HEK293 (cell line): ENCODE data around the gene POLR1D.
A peak's percentile ranks its signal among the peaks of the same experiment; 100 is the strongest.

ENCODE experiments used
- CTCF ChIA-PET: fragments of 350-600 bp; formaldehyde crosslinking; extraction: SDS; loops from one replicate; lab custom pipeline; 2021; ENCODE audit warnings: antibody characterized with exemption; lab: Yijun Ruan, JAX
- POLR2A ChIA-PET: fragments of 300-600 bp; formaldehyde crosslinking; extraction: SDS; loops from one replicate; lab custom pipeline; 2020; ENCODE audit warnings: antibody characterized with exemption, inconsistent platforms; lab: Yijun Ruan, JAX
- H3K27ac ChIP-seq: fragments of 200-500 bp; sonication (Bioruptor generic); 2 replicates; pipeline ENCODE4 v1.5.1; 2014; ENCODE audit warnings: low read depth, low read length, control low read depth, inconsistent platforms; ENCODE audit errors: extremely low read depth
- H3K36me3 ChIP-seq, 2 experiments: fragments of 200-500 bp in 1 of 2; sonication (Bioruptor generic) in 1 of 2; 1 replicate in 1 of 2; 2 replicates in 1 of 2; pipeline ENCODE4 v1.5.1; 2014 to 2017; ENCODE audit warnings: inconsistent platforms in 2 of 2, low read length in 2 of 2; ENCODE audit not compliant: control insufficient read depth in 2 of 2, insufficient read depth in 1 of 2
- H3K4me1 ChIP-seq: fragments of 200-500 bp; sonication (Bioruptor generic); 2 replicates; pipeline ENCODE4 v1.5.1; 2014; ENCODE audit warnings: mild to moderate bottlenecking, low read length, inconsistent platforms; ENCODE audit not compliant: control insufficient read depth, insufficient read depth
- H3K4me3 ChIP-seq: 2 replicates; pipeline ENCODE4 v1.5.1; 2011; ENCODE audit warnings: low read depth, mild to moderate bottlenecking, control low read depth, low read length, moderate library complexity
- H3K9me3 ChIP-seq: fragments of 200-500 bp; sonication (Bioruptor generic); 2 replicates; pipeline ENCODE4 v1.5.1; 2014; ENCODE audit warnings: low read depth, low read length, inconsistent platforms; ENCODE audit not compliant: control insufficient read depth, insufficient read depth
- BCL6B ChIP-seq: fragments of 450-650 bp; formaldehyde crosslinking; IDR thresholded peaks from 2 replicates; pipeline ENCODE4 v1.5.1; 2017; ENCODE audit warnings: missing biosample characterization, missing genetic modification characterization
- CTCF ChIP-seq: fragments of 450-650 bp; formaldehyde crosslinking; IDR thresholded peaks from 2 replicates; pipeline ENCODE4 v1.5.1; 2016; ENCODE audit warnings: missing biosample characterization, missing genetic modification characterization
- PRDM1 ChIP-seq: fragments of 450-650 bp; formaldehyde crosslinking; IDR thresholded peaks from 2 replicates; pipeline ENCODE4; 2016; ENCODE audit warnings: missing biosample characterization, missing genetic modification characterization
- PRDM2 ChIP-seq: fragments of 450-650 bp; formaldehyde crosslinking; IDR thresholded peaks from 2 replicates; pipeline ENCODE4 v1.5.1; 2016; ENCODE audit warnings: missing biosample characterization, missing genetic modification characterization, borderline replicate concordance
- SCRT1 ChIP-seq: fragments of 450-650 bp; formaldehyde crosslinking; IDR thresholded peaks from 2 replicates; pipeline ENCODE4 v1.5.1; 2016; ENCODE audit warnings: missing biosample characterization, missing genetic modification characterization, borderline replicate concordance
- SCRT2 ChIP-seq: fragments of 450-650 bp; formaldehyde crosslinking; IDR thresholded peaks from 2 replicates; pipeline ENCODE4 v1.5.1; 2016; ENCODE audit warnings: missing biosample characterization, missing genetic modification characterization
- ZBTB20 ChIP-seq: fragments of 450-650 bp; formaldehyde crosslinking; IDR thresholded peaks from 2 replicates; pipeline ENCODE4 v1.5.1; 2016; ENCODE audit warnings: missing biosample characterization, missing genetic modification characterization
- ZBTB48 ChIP-seq: fragments of 450-650 bp; formaldehyde crosslinking; IDR thresholded peaks from 2 replicates; pipeline ENCODE4 v1.5.1; 2016; ENCODE audit warnings: missing biosample characterization, missing genetic modification characterization
- ZBTB8A ChIP-seq: fragments of 450-650 bp; formaldehyde crosslinking; IDR thresholded peaks from 2 replicates; pipeline ENCODE4 v1.5.1; 2016; ENCODE audit warnings: missing biosample characterization, missing genetic modification characterization
- ZNF132 ChIP-seq: fragments of 450-650 bp; formaldehyde crosslinking; IDR thresholded peaks from 2 replicates; pipeline ENCODE4 v1.5.1; 2017; ENCODE audit warnings: missing biosample characterization, missing genetic modification characterization, borderline replicate concordance
- ZNF324 ChIP-seq: fragments of 450-650 bp; formaldehyde crosslinking; IDR thresholded peaks from 2 replicates; pipeline ENCODE4 v1.5.1; 2016; ENCODE audit warnings: missing biosample characterization, missing genetic modification characterization
- ZNF488 ChIP-seq: fragments of 450-650 bp; formaldehyde crosslinking; IDR thresholded peaks from 2 replicates; pipeline ENCODE4 v1.5.1; 2016; ENCODE audit warnings: missing biosample characterization, missing genetic modification characterization
- ZNF501 ChIP-seq: fragments of 450-650 bp; formaldehyde crosslinking; IDR thresholded peaks from 2 replicates; pipeline ENCODE4 v1.5.1; 2016; ENCODE audit warnings: missing biosample characterization, missing genetic modification characterization
- ZNF530 ChIP-seq: fragments of 450-650 bp; formaldehyde crosslinking; IDR thresholded peaks from 2 replicates; pipeline ENCODE4 v1.5.1; 2016; ENCODE audit warnings: low read depth, missing biosample characterization, missing genetic modification characterization
- ZNF549 ChIP-seq: fragments of 450-650 bp; IDR thresholded peaks from 2 replicates; pipeline ENCODE4 v1.5.1; 2018; ENCODE audit warnings: missing biosample characterization, missing genetic modification characterization, mild to moderate bottlenecking, inconsistent platforms, moderate library complexity
- ZNF561 ChIP-seq: fragments of 450-650 bp; IDR thresholded peaks from 2 replicates; pipeline ENCODE4 v1.5.1; 2018; ENCODE audit warnings: missing biosample characterization, missing genetic modification characterization, borderline replicate concordance
- ZNF654 ChIP-seq: fragments of 450-650 bp; formaldehyde crosslinking; IDR thresholded peaks from 2 replicates; pipeline ENCODE4 v1.5.1; 2016; ENCODE audit warnings: low read depth, missing biosample characterization, missing genetic modification characterization
- ZNF670 ChIP-seq: fragments of 450-650 bp; formaldehyde crosslinking; IDR thresholded peaks from 2 replicates; pipeline ENCODE4 v1.5.1; 2016; ENCODE audit warnings: missing biosample characterization, missing genetic modification characterization, low read depth
- ZNF677 ChIP-seq: fragments of 450-650 bp; IDR thresholded peaks from 2 replicates; pipeline ENCODE4 v1.5.0; 2018; ENCODE audit warnings: missing biosample characterization, mild to moderate bottlenecking, missing genetic modification characterization, moderate library complexity
- ZNF777 ChIP-seq: fragments of 450-650 bp; formaldehyde crosslinking; IDR thresholded peaks from 2 replicates; pipeline ENCODE4 v1.5.1; 2017; ENCODE audit warnings: missing biosample characterization, missing genetic modification characterization, borderline replicate concordance
- ZNF792 ChIP-seq: fragments of 450-650 bp; formaldehyde crosslinking; IDR thresholded peaks from 2 replicates; pipeline ENCODE4 v1.5.1; 2016; ENCODE audit warnings: missing biosample characterization, missing genetic modification characterization
- ZSCAN30 ChIP-seq: fragments of 450-650 bp; IDR thresholded peaks from 2 replicates; pipeline ENCODE4 v1.5.1; 2018; ENCODE audit warnings: missing biosample characterization, mild to moderate bottlenecking, missing genetic modification characterization, moderate library complexity

POLR1D gene

GRCh38 chr13:27619728-27620376 is 1.8 kb upstream of the POLR1D start:
- POLR2A ChIA-PET, result interaction anchor here (0.5 to 2.7 kb wide), 12 partner anchors 13 to 1098 kb away, joined by 3 to 16 read pairs (median 5); partner anchors contain the start of gene MTIF3
- TF ChIP-seq SCRT2, result peak; percentile 88
- 0 out of 2 replicates have a peak, but pooled peaks have one; percentile 31 for TF ChIP-seq ZNF677 (tag by site-specific recombination)
- TF ChIP-seq ZNF561 (tag by site-specific recombination), result peak; percentile 41; the same call in 1 of the 2 replicates
- peak; percentile 79 for TF ChIP-seq ZBTB20 (tag by site-specific recombination)
- TF ChIP-seq ZSCAN30 (tag by site-specific recombination), result 0 out of 2 replicates have a peak, but pooled peaks have one; percentile 28
- peak; percentile 94 for TF ChIP-seq ZBTB8A (tag by site-specific recombination)
- peak; percentile 55; the same call in 1 of the 2 replicates for TF ChIP-seq PRDM1
- no peak for TF ChIP-seq ZNF670 (tag by site-specific recombination)
- TF ChIP-seq CTCF (tag by site-specific recombination), result no peak
- TF ChIP-seq ZNF549, result 0 out of 2 replicates have a peak, but pooled peaks have one; percentile 34
- TF ChIP-seq SCRT1 (tag by site-specific recombination), result peak; percentile 65
- CTCF ChIA-PET, result interaction anchor here (0.9 to 2.1 kb wide), 4 partner anchors 86 to 258 kb away, joined by 3 to 7 read pairs (median 4); no protein-coding TSS in a partner anchor
- Histone ChIP-seq H3K9me3 (no peaks in the 10 kb centered on the region), H3K4me3 (peak overlapping the region; percentile 61), H3K27ac (peak overlapping the region; percentile 84), H3K4me1 (0 out of 2 replicates have a peak, but pooled peaks cover 4% of the 10 kb centered on the region), H3K36me3 (peaks cover 5 to 19% of the 10 kb centered on the region in 2 experiments; a peak in 2 of 3 replicates)

- Histone ChIP-seq H3K4me3 (peak within 1 kb of the TSS; percentile 70), H3K36me3 (peaks cover 5 to 23% of the 10 kb centered on the region in 2 experiments; a peak in 2 of 3 replicates), H3K9me3 (no peaks in the 10 kb centered on the region), H3K27ac (peak within 1 kb of the TSS; percentile 98), H3K4me1 (0 out of 2 replicates have a peak, but pooled peaks cover 4% of the 10 kb centered on the region)
- POLR2A ChIA-PET, result interaction anchor here (0.5 to 2.7 kb wide), 14 partner anchors 14 to 1097 kb away, joined by 3 to 16 read pairs (median 4); partner anchors contain the start of gene MTIF3
- CTCF ChIA-PET, result interaction anchor here (0.9 to 2.1 kb wide), 5 partner anchors 87 to 259 kb away, joined by 3 to 7 read pairs (median 3); no protein-coding TSS in a partner anchor
- TF ChIP-seq ZNF792 (tag by site-specific recombination), result no peak
- TF ChIP-seq BCL6B (tag by site-specific recombination), result no peak
- no peak; the same call in 1 of the 2 replicates for TF ChIP-seq ZNF488 (tag by site-specific recombination)
- peak; percentile 67; the same call in 1 of the 2 replicates for TF ChIP-seq ZNF777
- no peak for TF ChIP-seq ZNF530
- no peak for TF ChIP-seq ZNF654 (tag by site-specific recombination)
- TF ChIP-seq ZNF324 (tag by site-specific recombination), result 0 out of 2 replicates have a peak, but pooled peaks have one; percentile 48
- 0 out of 2 replicates have a peak, but pooled peaks have one; percentile 76 for TF ChIP-seq ZNF501 (tag by site-specific recombination)
- TF ChIP-seq ZNF132 (tag by site-specific recombination), result no peak
- TF ChIP-seq PRDM2 (tag by site-specific recombination), result no peak
- TF ChIP-seq ZBTB48 (tag by site-specific recombination), result peak; percentile 72
- TF ChIP-seq ZBTB20 (tag by site-specific recombination), result peak; percentile 81
Observed at GRCh38 chr13:27620377-27621115, 1.1 kb upstream of the POLR1D start, which contains the start of gene LNX2. TSS of gene LNX2 (minus strand) at chr13:27620529. CDS start at chr13:27581703, 38,826 bp downstream.
